Osteoblast (primary cell): ENCODE data around the gene MAGOH. TPM values are rescaled to one million over a fixed set of nuclear protein-coding genes. Genes with fewer than 3 reads are reported as not detected.
A peak's percentile ranks its signal among the peaks of the same experiment; 100 is the strongest.

ENCODE experiments used
- DNase-seq: peaks from one replicate; pipeline ENCODE4 v3.0.0; 2011; ENCODE audit warnings: low spot score, mixed read lengths; ENCODE audit not compliant: insufficient read length; ENCODE audit errors: missing footprints
- H2AFZ ChIP-seq: 2 replicates; pipeline ENCODE4 v1.6.0; 2011; ENCODE audit warnings: mild to moderate bottlenecking, low read length
- H3K27ac ChIP-seq: 2 replicates; pipeline ENCODE4 v1.5.1; 2011; ENCODE audit warnings: mild to moderate bottlenecking, low read depth, low read length, moderate library complexity
- H3K27me3 ChIP-seq: 2 replicates; pipeline ENCODE4 v1.6.0; 2012; ENCODE audit warnings: mild to moderate bottlenecking, control low read depth, inconsistent platforms, low read length, moderate library complexity; ENCODE audit not compliant: insufficient read depth
- H3K36me3 ChIP-seq: 2 replicates; pipeline ENCODE4 v1.5.1; 2011; ENCODE audit warnings: mild to moderate bottlenecking, low read length, control low read depth, moderate library complexity; ENCODE audit not compliant: insufficient read depth
- H3K4me1 ChIP-seq: 2 replicates; pipeline ENCODE4 v1.5.1; 2011; ENCODE audit warnings: mild to moderate bottlenecking, low read length, control low read depth, moderate library complexity; ENCODE audit not compliant: insufficient read depth
- H3K4me2 ChIP-seq: 2 replicates; pipeline ENCODE4 v1.6.0; 2011; ENCODE audit warnings: mild to moderate bottlenecking, low read length; ENCODE audit not compliant: insufficient read depth
- H3K4me3 ChIP-seq: fragments of 200-600 bp; sonication (generic); 3 replicates; pipeline ENCODE4 v1.5.1; 2012; ENCODE audit warnings: mild to moderate bottlenecking, low read length, inconsistent platforms; ENCODE audit not compliant: insufficient read depth
- H3K79me2 ChIP-seq: 2 replicates; pipeline ENCODE4 v1.6.0; 2012; ENCODE audit warnings: mild to moderate bottlenecking, low read length, control low read depth, inconsistent platforms; ENCODE audit not compliant: insufficient read depth
- H3K9me3 ChIP-seq: 2 replicates; pipeline ENCODE4 v1.5.1; 2011; ENCODE audit warnings: low read depth, low read length, control low read depth
- H4K20me1 ChIP-seq: 2 replicates; pipeline ENCODE4 v1.6.0; 2012; ENCODE audit warnings: mild to moderate bottlenecking, low read length, control low read depth; ENCODE audit not compliant: insufficient read depth
- CTCF ChIP-seq: IDR thresholded peaks from 2 replicates; pipeline ENCODE4 v1.5.1; 2011; ENCODE audit warnings: mild to moderate bottlenecking, low read depth, low read length, moderate library complexity; ENCODE audit errors: extremely low read depth
- total RNA-seq: library from RNA; depleted of rRNA; stranded (reverse); fragments of >200 nt; gene quantifications from 2 replicates; pipeline ENCODE4 v1.2.3, GENCODE V29; 2012

The MAGOH gene
- total RNA-seq, 1 donor = 22.8 TPM

- no peak for TF ChIP-seq CTCF
- no peaks in the 10 kb centered on the region for H3K36me3 ChIP-seq
- no peak overlapping the region for H3K27ac ChIP-seq
Measured at GRCh38 chr1:53276153-53276901, 38.0 kb upstream of the MAGOH start.

DNA sequence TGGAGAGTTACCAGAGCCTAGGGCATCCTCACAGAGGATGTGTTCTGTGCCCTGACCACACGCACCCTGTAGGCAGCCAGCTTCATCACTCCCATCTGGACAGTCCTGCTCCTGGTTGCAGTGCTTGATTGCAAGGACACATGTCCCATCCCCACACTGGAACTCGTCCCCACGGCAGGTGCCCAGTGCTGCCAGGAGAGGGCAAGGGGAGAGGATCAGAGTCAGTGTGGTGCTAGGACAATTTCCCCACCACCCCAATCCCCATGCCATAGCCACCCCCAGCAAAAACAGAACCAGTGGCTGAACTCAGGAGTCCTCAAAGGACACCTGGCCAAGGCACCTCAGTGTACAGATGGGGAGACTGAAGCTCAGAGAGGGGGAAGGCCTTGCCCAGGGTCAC lies 37.2 kb upstream of the MAGOH start:
- H3K4me1 ChIP-seq = no peaks in the 10 kb centered on the region
- no peaks in the 10 kb centered on the region for H3K9me3 ChIP-seq
- no peak overlapping the region for H3K27ac ChIP-seq
- TF ChIP-seq CTCF = no peak
- no peaks in the 10 kb centered on the region for H3K79me2 ChIP-seq
- peak; percentile 71 for DNase-seq
- H3K4me2 ChIP-seq = no peak overlapping the region
- no peak overlapping the region for H3K4me3 ChIP-seq
- no peaks in the 10 kb centered on the region for H3K36me3 ChIP-seq
- no peaks in the 10 kb centered on the region for H4K20me1 ChIP-seq
- H3K27me3 ChIP-seq = no peaks in the 10 kb centered on the region
- no peak overlapping the region for H2AFZ ChIP-seq

More at GRCh38 chr1:53276153-53276901, 38.0 kb upstream of the MAGOH start:
- Histone ChIP-seq H2AFZ (no peak overlapping the region), H3K4me3 (no peak overlapping the region), H3K4me2 (no peak overlapping the region), H3K9me3 (no peaks in the 10 kb centered on the region), H3K4me1 (no peaks in the 10 kb centered on the region), H4K20me1 (no peaks in the 10 kb centered on the region), H3K79me2 (no peaks in the 10 kb centered on the region), H3K27me3 (no peaks in the 10 kb centered on the region)
- peak; percentile 79 for DNase-seq

- Histone ChIP-seq H3K4me1 (no peaks in the 10 kb centered on the region), H3K36me3 (no peaks in the 10 kb centered on the region), H3K79me2 (no peaks in the 10 kb centered on the region), H3K27me3 (no peaks in the 10 kb centered on the region), H4K20me1 (no peaks in the 10 kb centered on the region), H3K9me3 (no peaks in the 10 kb centered on the region), H3K4me2 (no peak overlapping the region), H2AFZ (no peak overlapping the region), H3K27ac (no peak overlapping the region), H3K4me3 (no peak overlapping the region)
- DNase-seq = peak; percentile 58
- no peak for TF ChIP-seq CTCF
Measured at GRCh38 chr1:53274541-53275185, 36.3 kb upstream of the MAGOH start.

DNA sequence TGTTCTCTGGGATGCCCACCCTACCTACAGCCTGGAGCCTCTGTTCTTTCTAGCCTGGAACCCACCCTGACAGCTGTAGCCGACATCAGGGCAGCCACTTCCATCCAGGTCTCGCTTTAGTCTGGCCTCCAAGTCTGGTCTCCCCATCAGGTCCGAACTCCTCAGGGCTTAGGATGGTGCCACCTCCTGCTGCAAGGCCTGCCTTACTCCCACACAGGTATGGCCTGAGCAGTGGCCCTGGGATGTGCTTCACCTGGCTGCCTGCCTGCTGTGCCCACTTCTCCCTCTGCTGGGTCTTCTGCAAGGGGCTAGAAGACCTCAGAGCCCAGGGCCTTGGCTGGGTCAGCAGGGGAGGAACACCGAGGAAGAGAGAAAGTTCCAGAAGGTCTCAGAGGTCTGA lies 35.7 kb upstream of the MAGOH start:
- TF ChIP-seq CTCF = no peak
- H3K36me3 ChIP-seq = no peaks in the 10 kb centered on the region
- no peak overlapping the region for H3K4me2 ChIP-seq

More for the DNA sequence above, 35.7 kb upstream of the MAGOH start:
- DNase-seq = peak; percentile 73
- Histone ChIP-seq H4K20me1 (no peaks in the 10 kb centered on the region), H3K4me3 (no peak overlapping the region), H3K4me1 (no peaks in the 10 kb centered on the region), H3K27me3 (no peaks in the 10 kb centered on the region), H3K9me3 (no peaks in the 10 kb centered on the region), H3K27ac (no peak overlapping the region), H2AFZ (no peak overlapping the region), H3K79me2 (no peaks in the 10 kb centered on the region)
